ENCODE measurements around the gene PWP1.
A peak's percentile ranks its signal among the peaks of the same experiment; 100 is the strongest.

Gene PWP1

DNA sequence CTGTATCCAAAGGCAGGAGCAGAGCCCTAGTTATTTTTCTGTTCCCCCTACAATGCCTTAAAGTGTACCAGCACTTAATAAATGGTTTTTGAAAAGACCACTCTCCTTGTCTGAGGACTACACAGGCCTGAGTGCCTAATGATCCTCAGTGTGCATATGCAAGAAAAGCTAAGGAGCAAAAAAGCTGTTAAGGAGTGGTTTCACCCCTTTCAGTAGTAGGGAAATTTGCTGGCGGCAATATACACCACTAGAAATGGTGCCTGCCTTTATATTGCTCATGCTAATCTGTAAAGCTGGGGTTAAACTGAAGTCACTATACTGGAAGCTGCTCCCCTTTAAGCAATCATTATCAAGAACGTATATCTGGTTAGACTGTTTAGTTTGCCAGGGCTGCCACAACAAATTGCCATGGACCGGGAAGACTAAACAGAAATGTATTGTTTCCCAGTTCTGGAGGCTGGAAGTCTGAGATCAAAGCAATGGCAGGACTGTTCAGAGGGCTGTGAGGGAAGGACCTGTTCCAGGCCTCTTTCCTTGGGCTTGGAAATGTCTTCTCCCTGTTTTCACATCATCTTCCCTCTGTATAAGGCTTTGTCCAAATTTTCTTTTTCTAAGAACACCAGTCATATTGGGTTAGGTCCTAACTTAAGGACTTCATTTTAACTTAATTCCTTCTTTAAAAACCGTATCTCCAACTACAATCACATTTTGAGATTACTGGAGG, 45.2 kb downstream of the PWP1 start:
- no peak for FAIRE-seq
- no peak for DNase-seq (ENCODE audit: insufficient read length, low spot score)
- no peak for TF ChIP-seq POU2F2 (IDR thresholded peaks at IDR 0.05; ENCODE audit: low read depth, low read length)
- TF ChIP-seq POLR2A (IDR thresholded peaks at IDR 0.05; ENCODE audit: low read depth, low read length): no peak
- no peak for TF ChIP-seq PAX5 (IDR thresholded peaks at IDR 0.05; ENCODE audit: insufficient read depth, low read length, severe bottlenecking)

DNA sequence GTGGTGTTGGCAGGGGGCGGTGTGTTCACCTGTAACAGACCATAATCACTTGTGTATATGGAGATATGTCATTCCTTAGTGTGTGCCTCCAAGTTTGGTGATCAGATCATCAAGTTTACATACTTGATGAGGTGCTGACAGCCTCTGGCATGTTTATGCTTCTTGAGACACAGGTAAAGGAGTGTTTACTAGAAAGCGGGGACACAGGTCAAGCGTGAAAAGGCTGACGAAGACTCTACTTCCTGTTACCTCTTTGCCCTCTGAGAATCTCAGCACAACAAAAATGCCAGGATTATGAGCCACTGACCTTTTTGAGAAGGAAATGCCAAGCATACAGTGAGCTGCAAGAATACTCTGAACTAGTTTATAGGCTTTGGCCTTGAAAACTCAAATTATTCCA, 45.8 kb downstream of the PWP1 start:
- no peak for DNase-seq (ENCODE audit: insufficient read length, low spot score)
- peak; percentile 47 for FAIRE-seq
- TF ChIP-seq PAX5 (IDR thresholded peaks at IDR 0.05; ENCODE audit: insufficient read depth, low read length, severe bottlenecking) (no peak), TAF1 (IDR thresholded peaks at IDR 0.05; ENCODE audit: low read depth, low read length) (no peak), POU2F2 (IDR thresholded peaks at IDR 0.05; ENCODE audit: low read depth, low read length) (no peak), POLR2A (IDR thresholded peaks at IDR 0.05; ENCODE audit: low read depth, low read length) (no peak), SPI1 (IDR thresholded peaks at IDR 0.05; ENCODE audit: low read depth, low read length) (no peak), POLR2AphosphoS5 (IDR thresholded peaks at IDR 0.05; ENCODE audit: low read depth, low read length) (no peak)

DNA sequence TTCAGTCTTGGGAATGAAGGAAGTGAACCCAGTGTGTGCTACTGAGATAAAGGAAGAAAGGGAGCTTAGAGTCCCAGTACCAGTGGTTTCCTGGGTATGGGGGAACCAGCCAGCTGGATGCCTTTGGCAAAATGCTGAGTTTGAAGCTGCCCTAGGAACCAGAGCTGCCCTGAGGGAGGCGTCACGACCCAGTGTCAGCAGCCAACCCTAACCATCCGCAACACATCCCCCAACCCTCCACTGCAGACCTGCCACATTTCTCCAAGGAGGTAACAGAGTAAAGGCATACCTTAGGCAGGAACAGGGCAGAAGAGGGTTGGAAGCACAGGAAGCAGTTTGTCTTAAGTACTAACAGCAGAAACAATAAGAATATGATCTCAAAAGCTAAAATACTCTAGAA, 46.8 kb downstream of the PWP1 start:
- 0 out of 2 replicates have a peak, but pooled peaks have one; percentile 31 for TF ChIP-seq POLR2A (IDR thresholded peaks at IDR 0.05; ENCODE audit: low read depth, low read length)
- no peak for TF ChIP-seq POLR2AphosphoS5 (IDR thresholded peaks at IDR 0.05; ENCODE audit: low read depth, low read length)
- DNase-seq (ENCODE audit: insufficient read length, low spot score): no peak
- no peak for FAIRE-seq

DNA sequence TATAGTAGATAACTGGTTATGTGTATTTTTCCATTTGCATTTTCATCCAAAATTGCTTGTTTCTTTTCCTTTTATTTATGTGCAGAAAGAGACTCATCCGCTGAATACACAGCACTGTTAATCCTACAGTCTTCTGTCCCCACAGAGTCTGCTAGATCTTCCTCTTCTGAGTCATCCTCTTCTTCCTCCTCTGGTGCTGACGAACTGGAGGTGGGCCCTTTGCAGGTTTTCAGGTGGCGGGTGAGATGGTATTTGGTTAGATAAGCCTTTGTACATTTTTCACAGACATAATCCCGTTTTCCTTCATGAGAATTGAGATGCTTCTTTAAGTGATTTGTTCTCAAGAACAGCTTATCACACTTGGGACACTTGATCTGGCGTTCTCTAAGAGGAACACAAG, 48.5 kb downstream of the PWP1 start:
- no peak for TF ChIP-seq POLR2AphosphoS5 (IDR thresholded peaks at IDR 0.05; ENCODE audit: low read depth, low read length)
- TF ChIP-seq POU2F2 (IDR thresholded peaks at IDR 0.05; ENCODE audit: low read depth, low read length): no peak
- TF ChIP-seq TAF1 (IDR thresholded peaks at IDR 0.05; ENCODE audit: low read depth, low read length): no peak
- no peak for TF ChIP-seq POLR2A (IDR thresholded peaks at IDR 0.05; ENCODE audit: low read depth, low read length)
- TF ChIP-seq SPI1 (IDR thresholded peaks at IDR 0.05; ENCODE audit: low read depth, low read length): no peak
- TF ChIP-seq PAX5 (IDR thresholded peaks at IDR 0.05; ENCODE audit: insufficient read depth, low read length, severe bottlenecking): no peak
- FAIRE-seq: no peak
- DNase-seq (ENCODE audit: insufficient read length, low spot score): no peak

DNA sequence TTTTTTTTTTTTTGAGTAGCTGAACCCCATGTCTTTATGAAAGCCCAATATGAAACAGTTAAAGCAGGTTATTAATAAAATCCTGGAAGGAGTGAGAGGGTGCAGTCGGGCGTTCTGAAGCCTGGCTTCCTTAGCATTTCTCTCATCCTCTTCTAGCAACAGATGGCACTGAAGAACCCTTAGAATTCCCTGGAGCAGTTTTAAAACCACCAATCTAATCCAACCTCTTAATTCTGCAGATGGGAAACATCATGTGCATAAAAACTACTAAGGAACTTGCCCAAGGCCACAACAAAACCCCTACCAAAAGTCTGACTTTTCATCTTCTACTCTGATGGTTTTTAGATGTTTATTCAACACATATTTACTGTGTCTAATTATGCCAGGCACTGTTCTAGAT, 50.2 kb downstream of the PWP1 start:
- TF ChIP-seq TAF1 (IDR thresholded peaks at IDR 0.05; ENCODE audit: low read depth, low read length): no peak
- TF ChIP-seq POU2F2 (IDR thresholded peaks at IDR 0.05; ENCODE audit: low read depth, low read length): no peak
- no peak for TF ChIP-seq POLR2A (IDR thresholded peaks at IDR 0.05; ENCODE audit: low read depth, low read length)
- TF ChIP-seq SPI1 (IDR thresholded peaks at IDR 0.05; ENCODE audit: low read depth, low read length): no peak
- TF ChIP-seq PAX5 (IDR thresholded peaks at IDR 0.05; ENCODE audit: insufficient read depth, low read length, severe bottlenecking): no peak
- TF ChIP-seq POLR2AphosphoS5 (IDR thresholded peaks at IDR 0.05; ENCODE audit: low read depth, low read length): no peak
- DNase-seq (ENCODE audit: insufficient read length, low spot score): no peak
- no peak for FAIRE-seq

DNA sequence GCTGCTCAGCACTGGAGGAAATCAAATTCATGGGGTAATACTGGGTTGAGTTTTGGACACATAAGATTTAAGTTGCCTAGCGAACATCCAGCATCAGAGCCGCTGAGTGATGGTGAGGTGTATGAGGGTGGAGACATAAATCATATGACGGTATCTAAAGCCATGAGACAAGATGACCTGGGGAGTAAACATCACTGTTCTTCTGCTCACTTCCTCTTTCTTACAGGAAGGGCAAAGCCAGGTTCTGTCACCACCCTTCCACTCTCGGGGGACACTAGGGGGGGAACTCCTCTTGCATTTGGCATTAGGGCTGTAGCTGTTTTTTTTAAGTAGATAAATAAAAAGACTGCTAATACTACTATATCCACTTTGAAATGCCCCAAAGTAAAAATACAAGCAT, 51.3 kb downstream of the PWP1 start:
- TF ChIP-seq PAX5 (IDR thresholded peaks at IDR 0.05; ENCODE audit: insufficient read depth, low read length, severe bottlenecking): no peak
- TF ChIP-seq TAF1 (IDR thresholded peaks at IDR 0.05; ENCODE audit: low read depth, low read length): no peak
- TF ChIP-seq SPI1 (IDR thresholded peaks at IDR 0.05; ENCODE audit: low read depth, low read length): peak; percentile 99
- TF ChIP-seq POLR2AphosphoS5 (IDR thresholded peaks at IDR 0.05; ENCODE audit: low read depth, low read length): no peak
- no peak for TF ChIP-seq POU2F2 (IDR thresholded peaks at IDR 0.05; ENCODE audit: low read depth, low read length)
- no peak for TF ChIP-seq POLR2A (IDR thresholded peaks at IDR 0.05; ENCODE audit: low read depth, low read length)
- FAIRE-seq (peak; percentile 94), DNase-seq (ENCODE audit: insufficient read length, low spot score) (peak; percentile 39)

DNA sequence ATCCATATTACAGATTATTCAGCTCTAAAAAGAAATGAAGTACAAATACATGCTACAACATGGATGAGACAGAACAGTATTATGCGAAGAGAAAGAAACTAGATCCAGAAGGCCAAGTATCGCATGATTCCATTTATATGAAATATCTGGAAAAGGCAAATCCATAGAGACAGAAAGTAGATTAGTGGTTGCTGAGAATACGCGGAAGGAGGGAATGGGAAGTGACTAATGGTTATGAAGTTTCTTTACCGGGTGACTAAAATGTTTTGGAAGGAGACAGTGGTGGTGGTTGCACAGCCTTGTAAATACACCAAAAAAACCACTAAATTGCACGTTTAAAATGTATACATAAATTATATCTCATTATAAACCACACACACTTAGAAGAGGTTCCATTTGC, 62.9 kb downstream of the PWP1 start:
- DNase-seq (ENCODE audit: insufficient read length, low spot score) (no peak), FAIRE-seq (no peak)
- TF ChIP-seq SPI1 (IDR thresholded peaks at IDR 0.05; ENCODE audit: low read depth, low read length): no peak
- TF ChIP-seq POU2F2 (IDR thresholded peaks at IDR 0.05; ENCODE audit: low read depth, low read length): no peak
- no peak for TF ChIP-seq TAF1 (IDR thresholded peaks at IDR 0.05; ENCODE audit: low read depth, low read length)
- no peak for TF ChIP-seq POLR2AphosphoS5 (IDR thresholded peaks at IDR 0.05; ENCODE audit: low read depth, low read length)
- no peak for TF ChIP-seq POLR2A (IDR thresholded peaks at IDR 0.05; ENCODE audit: low read depth, low read length)
- TF ChIP-seq PAX5 (IDR thresholded peaks at IDR 0.05; ENCODE audit: insufficient read depth, low read length, severe bottlenecking): no peak

DNA sequence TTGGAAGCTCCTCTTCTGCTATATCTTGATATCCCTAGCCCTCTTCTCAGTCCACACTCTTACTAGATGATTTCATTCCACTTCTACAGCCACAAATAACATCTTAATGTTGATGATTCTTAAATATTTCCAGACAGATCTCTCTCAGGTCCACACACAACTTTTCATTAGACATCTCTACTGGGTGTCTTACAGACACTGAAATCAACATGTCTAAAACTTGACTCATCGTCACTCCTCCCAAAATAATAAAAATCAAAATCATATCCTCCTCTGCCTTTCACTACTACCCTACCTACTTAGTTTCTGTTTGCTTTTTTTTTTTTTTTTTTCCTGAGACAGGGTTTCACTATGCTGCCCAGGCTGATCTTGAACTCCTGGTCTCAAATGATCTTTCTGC, 63.5 kb downstream of the PWP1 start:
- TF ChIP-seq SPI1 (IDR thresholded peaks at IDR 0.05; ENCODE audit: low read depth, low read length): no peak
- no peak for FAIRE-seq
- no peak for DNase-seq (ENCODE audit: insufficient read length, low spot score)

DNA sequence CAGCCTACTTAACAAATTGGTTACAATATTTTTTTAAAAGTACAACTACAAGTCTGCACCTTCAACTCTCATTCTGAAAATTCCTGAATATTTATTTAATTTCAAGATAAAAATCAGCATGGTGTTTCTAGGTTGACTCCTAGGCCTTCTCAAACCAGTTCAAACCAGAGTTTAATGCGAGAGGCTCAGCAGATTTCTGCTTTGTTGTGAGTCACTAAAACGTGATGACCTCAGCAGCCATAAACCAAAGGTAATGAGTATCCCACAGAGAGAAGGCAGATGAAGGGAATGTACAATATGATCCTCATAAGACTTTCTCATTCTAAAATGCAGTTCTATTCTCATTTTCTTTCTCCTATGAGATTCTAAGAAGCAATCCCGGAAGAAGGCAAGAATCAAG, 73.8 kb downstream of the PWP1 start:
- FAIRE-seq: no peak
- DNase-seq (ENCODE audit: insufficient read length, low spot score): no peak
- TF ChIP-seq PAX5 (IDR thresholded peaks at IDR 0.05; ENCODE audit: insufficient read depth, low read length, severe bottlenecking): no peak
- no peak for TF ChIP-seq POU2F2 (IDR thresholded peaks at IDR 0.05; ENCODE audit: low read depth, low read length)
- no peak for TF ChIP-seq TAF1 (IDR thresholded peaks at IDR 0.05; ENCODE audit: low read depth, low read length)
- no peak for TF ChIP-seq POLR2AphosphoS5 (IDR thresholded peaks at IDR 0.05; ENCODE audit: low read depth, low read length)
- no peak for TF ChIP-seq POLR2A (IDR thresholded peaks at IDR 0.05; ENCODE audit: low read depth, low read length)

DNA sequence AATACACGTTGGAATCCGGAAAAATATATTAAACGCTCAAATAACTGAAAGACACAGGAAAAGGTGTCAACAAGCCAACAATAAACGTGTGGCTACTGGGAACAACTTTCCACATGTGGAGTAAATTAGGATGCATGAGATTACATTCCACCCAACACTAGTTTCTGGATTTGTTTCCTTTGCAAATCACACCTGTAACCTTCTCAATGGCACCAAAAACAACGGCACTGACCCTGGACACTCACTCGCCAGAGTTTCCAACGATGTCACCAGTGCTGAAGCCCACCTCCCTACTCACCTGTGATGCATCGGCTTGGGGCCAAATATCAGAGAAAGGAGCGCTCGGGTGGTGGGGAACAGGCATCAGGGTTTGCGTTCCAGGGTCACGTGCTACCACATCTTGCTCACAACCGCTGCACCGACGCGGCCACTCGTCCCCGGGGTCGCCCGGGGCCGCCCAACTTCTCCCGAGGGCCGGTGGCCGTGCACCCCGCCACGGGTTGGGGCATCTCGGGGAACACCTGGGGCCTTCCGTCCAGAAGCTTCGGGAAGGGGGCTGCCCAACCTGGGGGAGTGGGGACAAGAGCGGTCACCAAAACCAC, 74.7 kb downstream of the PWP1 start:
- TF ChIP-seq SPI1 (IDR thresholded peaks at IDR 0.05; ENCODE audit: low read depth, low read length): no peak
- TF ChIP-seq POLR2AphosphoS5 (IDR thresholded peaks at IDR 0.05; ENCODE audit: low read depth, low read length): no peak; the same call in 1 of the 2 replicates
- TF ChIP-seq PAX5 (IDR thresholded peaks at IDR 0.05; ENCODE audit: insufficient read depth, low read length, severe bottlenecking): no peak
- no peak for TF ChIP-seq TAF1 (IDR thresholded peaks at IDR 0.05; ENCODE audit: low read depth, low read length)
- FAIRE-seq: peak; percentile 47
- DNase-seq (ENCODE audit: insufficient read length, low spot score): no peak

All from GM12891 (cell line).